OCI-LY3 (cell line): ENCODE results near the gene GPT2.

Source experiments
- EZH2phosphoT487 ChIP-seq: fragments of 200-600 bp; shearing (Covaris generic); IDR thresholded peaks from 2 replicates; pipeline ENCODE4 v1.6.1; 2018; ENCODE audit warnings: antibody characterized with exemption, mixed run types, low read depth
- TF ChIP-seq, protein P1 (sequence below): fragments of 200-600, 300-600 bp; sonication (generic); IDR thresholded peaks from 2 replicates; pipeline ENCODE4 v1.5.1; 2014; ENCODE audit warnings: antibody characterized with exemption, low read length, low read depth

DNA sequence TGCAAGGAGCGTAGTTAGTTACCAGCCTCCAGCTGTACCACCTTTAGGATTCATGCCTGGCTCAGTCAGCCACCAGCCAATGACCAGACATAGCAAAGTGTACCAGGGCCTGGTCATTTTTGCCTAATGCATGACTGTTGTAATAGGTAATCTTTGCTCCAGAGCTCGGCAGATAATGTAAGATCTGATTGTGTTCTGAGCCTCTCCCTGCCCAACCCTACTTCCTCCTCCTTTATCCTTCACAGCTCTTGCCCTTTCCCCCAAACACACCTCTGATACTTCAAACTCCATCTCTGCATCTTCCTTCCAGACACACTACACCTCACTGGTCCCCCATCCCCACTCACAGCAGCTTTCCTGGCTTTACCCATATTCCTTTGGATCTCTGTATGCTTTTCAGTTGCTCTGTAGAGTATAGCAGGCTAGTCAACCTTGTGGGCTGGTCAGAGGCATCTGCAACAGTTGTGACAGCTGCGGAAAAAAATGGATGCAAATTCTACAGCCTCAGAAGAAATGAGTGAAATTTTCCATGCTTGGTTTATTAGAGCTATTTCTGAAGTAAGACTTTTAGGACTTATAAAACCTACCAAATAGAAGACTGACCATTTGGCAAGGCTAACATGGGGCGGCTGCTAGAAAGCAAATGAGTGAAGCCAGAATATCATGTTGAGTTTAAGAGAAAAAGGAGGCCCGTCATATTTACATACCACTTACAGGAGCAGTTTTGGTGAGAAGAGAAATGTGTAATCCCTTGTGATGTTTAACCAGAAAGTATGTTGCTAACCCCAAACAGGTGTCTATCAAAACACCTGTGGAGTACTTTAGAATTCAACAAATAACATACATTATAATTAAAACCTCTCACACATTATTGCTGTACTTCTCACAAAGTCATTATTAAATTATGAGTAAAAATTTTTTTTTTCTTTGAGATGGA lies 33.3 kb upstream of the GPT2 start:
- no peak for TF ChIP-seq EZH2phosphoT487
- TF ChIP-seq, protein P1, sequence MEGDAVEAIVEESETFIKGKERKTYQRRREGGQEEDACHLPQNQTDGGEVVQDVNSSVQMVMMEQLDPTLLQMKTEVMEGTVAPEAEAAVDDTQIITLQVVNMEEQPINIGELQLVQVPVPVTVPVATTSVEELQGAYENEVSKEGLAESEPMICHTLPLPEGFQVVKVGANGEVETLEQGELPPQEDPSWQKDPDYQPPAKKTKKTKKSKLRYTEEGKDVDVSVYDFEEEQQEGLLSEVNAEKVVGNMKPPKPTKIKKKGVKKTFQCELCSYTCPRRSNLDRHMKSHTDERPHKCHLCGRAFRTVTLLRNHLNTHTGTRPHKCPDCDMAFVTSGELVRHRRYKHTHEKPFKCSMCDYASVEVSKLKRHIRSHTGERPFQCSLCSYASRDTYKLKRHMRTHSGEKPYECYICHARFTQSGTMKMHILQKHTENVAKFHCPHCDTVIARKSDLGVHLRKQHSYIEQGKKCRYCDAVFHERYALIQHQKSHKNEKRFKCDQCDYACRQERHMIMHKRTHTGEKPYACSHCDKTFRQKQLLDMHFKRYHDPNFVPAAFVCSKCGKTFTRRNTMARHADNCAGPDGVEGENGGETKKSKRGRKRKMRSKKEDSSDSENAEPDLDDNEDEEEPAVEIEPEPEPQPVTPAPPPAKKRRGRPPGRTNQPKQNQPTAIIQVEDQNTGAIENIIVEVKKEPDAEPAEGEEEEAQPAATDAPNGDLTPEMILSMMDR, result no peak
